ENCODE results near the gene XRCC4. TPM values are rescaled to one million over a fixed set of nuclear protein-coding genes. Genes with fewer than 3 reads are reported as not detected.

The XRCC4 gene
- polyA plus RNA-seq, 1 donor from 2014 or later, result 22.9 TPM

GRCh38 chr5:83396662-83397061 is 319.3 kb downstream of the XRCC4 start:
- Histone ChIP-seq H3F3A (ENCODE audit: insufficient read depth, low read length, poor library complexity, severe bottlenecking) (no peaks in the 10 kb centered on the region), H3K27ac (ENCODE audit: low read length) (no peak overlapping the region), H3K27me3 (ENCODE audit: insufficient read depth, low read depth, low read length) (no peaks in the 10 kb centered on the region), H3K79me2 (replicated peaks; ENCODE audit: insufficient read depth, low read length) (no peaks in the 10 kb centered on the region), H3K36me3 (ENCODE audit: insufficient read depth, low read length) (no peaks in the 10 kb centered on the region), H3K9ac (ENCODE audit: low read length) (no peak overlapping the region), H3K9me2 (ENCODE audit: insufficient read depth, low read length) (no peaks in the 10 kb centered on the region), H4K20me1 (ENCODE audit: insufficient read depth) (no peaks in the 10 kb centered on the region), H3K4me2 (ENCODE audit: low read length) (no peak overlapping the region), H3K9me3 (ENCODE audit: low read length) (no peaks in the 10 kb centered on the region), H2AFZ (ENCODE audit: low read depth, low read length) (no peak overlapping the region), H3K4me3 (ENCODE audit: low read length) (no peak overlapping the region)
- TF ChIP-seq TAF1 (IDR thresholded peaks at IDR 0.05; ENCODE audit: low read depth) (no peak), SMC3 (conservative IDR thresholded peaks at IDR 0.05; ENCODE audit: poor library complexity) (no peak), MXI1 (conservative IDR thresholded peaks at IDR 0.05; ENCODE audit: poor library complexity, severe bottlenecking) (no peak), EZH2 (IDR thresholded peaks at IDR 0.05; ENCODE audit: borderline replicate concordance, insufficient read depth, low read length, poor library complexity, severe bottlenecking) (no peak), CTCF (IDR thresholded peaks at IDR 0.05; ENCODE audit: poor library complexity, severe bottlenecking) (no peak), POLR2AphosphoS5 (IDR thresholded peaks at IDR 0.05) (no peak), EP300 (conservative IDR thresholded peaks at IDR 0.05; ENCODE audit: poor library complexity, severe bottlenecking) (no peak), RAD21 (conservative IDR thresholded peaks at IDR 0.05) (no peak), REST (IDR thresholded peaks at IDR 0.05; ENCODE audit: borderline replicate concordance) (no peak)

- no peaks in the 10 kb centered on the region for H3K79me2 ChIP-seq (replicated peaks; ENCODE audit: insufficient read depth, low read length)
- no peak overlapping the region for H2AFZ ChIP-seq (ENCODE audit: low read depth, low read length)
- no peak overlapping the region for H3K9ac ChIP-seq (ENCODE audit: low read length)
- H3K36me3 ChIP-seq (ENCODE audit: insufficient read depth, low read length), result no peaks in the 10 kb centered on the region
- no peaks in the 10 kb centered on the region for H3K9me3 ChIP-seq (ENCODE audit: low read length)
- no peak overlapping the region for H3K4me3 ChIP-seq (ENCODE audit: low read length)
- no peak for TF ChIP-seq POLR2AphosphoS5 (IDR thresholded peaks at IDR 0.05)
- no peak for TF ChIP-seq CTCF (IDR thresholded peaks at IDR 0.05; ENCODE audit: poor library complexity, severe bottlenecking)
- no peak for TF ChIP-seq EP300 (conservative IDR thresholded peaks at IDR 0.05; ENCODE audit: poor library complexity, severe bottlenecking)
- no peak for TF ChIP-seq TAF1 (IDR thresholded peaks at IDR 0.05; ENCODE audit: low read depth)
- TF ChIP-seq RAD21 (conservative IDR thresholded peaks at IDR 0.05), result no peak
- TF ChIP-seq MXI1 (conservative IDR thresholded peaks at IDR 0.05; ENCODE audit: poor library complexity, severe bottlenecking), result no peak
- TF ChIP-seq EZH2 (IDR thresholded peaks at IDR 0.05; ENCODE audit: borderline replicate concordance, insufficient read depth, low read length, poor library complexity, severe bottlenecking), result no peak
- no peak for TF ChIP-seq SMC3 (conservative IDR thresholded peaks at IDR 0.05; ENCODE audit: poor library complexity)
- TF ChIP-seq REST (IDR thresholded peaks at IDR 0.05; ENCODE audit: borderline replicate concordance), result no peak
- H3K27me3 ChIP-seq (ENCODE audit: insufficient read depth, low read depth, low read length), result no peaks in the 10 kb centered on the region
- H3K27ac ChIP-seq (ENCODE audit: low read length), result no peak overlapping the region
- no peaks in the 10 kb centered on the region for H3F3A ChIP-seq (ENCODE audit: insufficient read depth, low read length, poor library complexity, severe bottlenecking)
- H3K4me2 ChIP-seq (ENCODE audit: low read length), result no peak overlapping the region
- H3K9me2 ChIP-seq (ENCODE audit: insufficient read depth, low read length), result no peaks in the 10 kb centered on the region
- no peaks in the 10 kb centered on the region for H4K20me1 ChIP-seq (ENCODE audit: insufficient read depth)
Measured at GRCh38 chr5:83397658-83398057, 320.3 kb downstream of the XRCC4 start.
